Nephron progenitor cell (in vitro differentiated cells): Measurements from ENCODE around the gene CDC42BPA.

Experiments used
- DNase-seq: peaks from one replicate; pipeline ENCODE4 v3.0.0; 2021
- H3K27ac Mint-ChIP-seq: 2 replicates; pipeline ENCODE4 v1.8.0; 2021; ENCODE audit warnings: mild to moderate bottlenecking, moderate library complexity, mixed read lengths
- H3K27me3 Mint-ChIP-seq: 2 replicates; pipeline ENCODE4 v1.8.0; 2021; ENCODE audit warnings: mild to moderate bottlenecking, low read depth, mixed read lengths; ENCODE audit not compliant: poor library complexity
- H3K36me3 Mint-ChIP-seq: 2 replicates; pipeline ENCODE4 v1.8.0; 2021; ENCODE audit warnings: low read depth, mixed read lengths
- H3K4me1 Mint-ChIP-seq: 2 replicates; pipeline ENCODE4 v1.8.0; 2021; ENCODE audit warnings: mixed read lengths
- H3K4me3 Mint-ChIP-seq: 2 replicates; pipeline ENCODE4 v1.8.0; 2021; ENCODE audit warnings: mild to moderate bottlenecking, moderate library complexity, mixed read lengths
- H3K9me3 Mint-ChIP-seq: 2 replicates; pipeline ENCODE4 v1.8.0; 2021; ENCODE audit warnings: mild to moderate bottlenecking, moderate library complexity, mixed read lengths
- CTCF ChIP-seq: fragments of 200-600 bp; sonication (generic); IDR thresholded peaks from 2 replicates; pipeline ENCODE4 v1.5.0; 2021; ENCODE audit warnings: antibody characterized with exemption

The CDC42BPA gene

GRCh38 chr1:227325156-227325555 is 6.9 kb upstream of the CDC42BPA start:
- H3K4me1 Mint-ChIP-seq = no peaks in the 10 kb centered on the region
- no peak overlapping the region for H3K27ac Mint-ChIP-seq
- H3K36me3 Mint-ChIP-seq = no peaks in the 10 kb centered on the region
- H3K27me3 Mint-ChIP-seq = peaks cover 17% of the 10 kb centered on the region
- no peaks in the 10 kb centered on the region for H3K9me3 Mint-ChIP-seq
- DNase-seq = no peak
- no peak overlapping the region for H3K4me3 Mint-ChIP-seq
- TF ChIP-seq CTCF = no peak

GRCh38 chr1:227323967-227324268 is 5.6 kb upstream of the CDC42BPA start:
- Mint-ChIP-seq H3K27me3 (peaks cover 17% of the 10 kb centered on the region), H3K9me3 (no peaks in the 10 kb centered on the region), H3K4me3 (no peak overlapping the region), H3K27ac (no peak overlapping the region), H3K4me1 (peaks cover 6% of the 10 kb centered on the region), H3K36me3 (no peaks in the 10 kb centered on the region)
- DNase-seq = no peak
- no peak for TF ChIP-seq CTCF

GRCh38 chr1:227323171-227323966 is 5.1 kb upstream of the CDC42BPA start:
- H3K27me3 Mint-ChIP-seq = peaks cover 17% of the 10 kb centered on the region
- H3K4me1 Mint-ChIP-seq = peaks cover 6% of the 10 kb centered on the region
- DNase-seq = no peak
- H3K27ac Mint-ChIP-seq = no peak overlapping the region
- H3K4me3 Mint-ChIP-seq = no peak overlapping the region
- no peaks in the 10 kb centered on the region for H3K36me3 Mint-ChIP-seq
- no peak for TF ChIP-seq CTCF
- H3K9me3 Mint-ChIP-seq = no peaks in the 10 kb centered on the region

- H3K36me3 Mint-ChIP-seq = no peaks in the 10 kb centered on the region
- no peak for DNase-seq
- TF ChIP-seq CTCF = no peak
- no peak overlapping the region for H3K27ac Mint-ChIP-seq
- H3K4me3 Mint-ChIP-seq = no peak overlapping the region
- H3K4me1 Mint-ChIP-seq = peaks cover 6% of the 10 kb centered on the region
- H3K27me3 Mint-ChIP-seq = peaks cover 17% of the 10 kb centered on the region
- no peaks in the 10 kb centered on the region for H3K9me3 Mint-ChIP-seq
These were observed 4.1 kb upstream of the CDC42BPA start for GRCh38 chr1:227322376-227322775.

GRCh38 chr1:227321035-227321434 is 2.7 kb upstream of the CDC42BPA start:
- Mint-ChIP-seq H3K4me1 (peaks cover 17% of the 10 kb centered on the region), H3K4me3 (no peak overlapping the region), H3K9me3 (no peaks in the 10 kb centered on the region)

More at GRCh38 chr1:227321035-227321434, 2.7 kb upstream of the CDC42BPA start:
- DNase-seq = no peak
- TF ChIP-seq CTCF = no peak
- no peak overlapping the region for H3K27ac Mint-ChIP-seq
- H3K27me3 Mint-ChIP-seq = peaks cover 17% of the 10 kb centered on the region
- H3K36me3 Mint-ChIP-seq = no peaks in the 10 kb centered on the region
